Stomach (tissue), 4 donors: ENCODE measurements around the gene FOSL2.

Experiments used
- CTCF ChIP-seq, 7 experiments: fragments of 450-650 bp in 4 of 7; fragments of 200-600 bp in 3 of 7; sonication (generic) in 3 of 7; IDR thresholded peaks; one replicate each; pipeline ENCODE4 v1.5.1; 2016 to 2019; ENCODE audit warnings: antibody characterized with exemption in 7 of 7, control low read depth in 2 of 7, mild to moderate bottlenecking in 1 of 7
- EP300 ChIP-seq: sonication (generic); formaldehyde crosslinking; IDR thresholded peaks from one replicate; pipeline ENCODE4 v1.6.1; 2017; ENCODE audit warnings: antibody characterized with exemption
- POLR2A ChIP-seq, 4 donors: fragments of 450-650 bp; IDR thresholded peaks; one replicate each; pipeline ENCODE4 v1.6.1; 2016; ENCODE audit warnings: antibody characterized with exemption in 4 of 4, control low read depth in 2 of 4, mild to moderate bottlenecking in 1 of 4, moderate library complexity in 1 of 4
- POLR2AphosphoS5 ChIP-seq, 3 donors: sonication (generic); formaldehyde crosslinking; IDR thresholded peaks; one replicate each; pipeline ENCODE4 v1.6.1; 2016; ENCODE audit warnings: antibody characterized with exemption in 3 of 3

DNA sequence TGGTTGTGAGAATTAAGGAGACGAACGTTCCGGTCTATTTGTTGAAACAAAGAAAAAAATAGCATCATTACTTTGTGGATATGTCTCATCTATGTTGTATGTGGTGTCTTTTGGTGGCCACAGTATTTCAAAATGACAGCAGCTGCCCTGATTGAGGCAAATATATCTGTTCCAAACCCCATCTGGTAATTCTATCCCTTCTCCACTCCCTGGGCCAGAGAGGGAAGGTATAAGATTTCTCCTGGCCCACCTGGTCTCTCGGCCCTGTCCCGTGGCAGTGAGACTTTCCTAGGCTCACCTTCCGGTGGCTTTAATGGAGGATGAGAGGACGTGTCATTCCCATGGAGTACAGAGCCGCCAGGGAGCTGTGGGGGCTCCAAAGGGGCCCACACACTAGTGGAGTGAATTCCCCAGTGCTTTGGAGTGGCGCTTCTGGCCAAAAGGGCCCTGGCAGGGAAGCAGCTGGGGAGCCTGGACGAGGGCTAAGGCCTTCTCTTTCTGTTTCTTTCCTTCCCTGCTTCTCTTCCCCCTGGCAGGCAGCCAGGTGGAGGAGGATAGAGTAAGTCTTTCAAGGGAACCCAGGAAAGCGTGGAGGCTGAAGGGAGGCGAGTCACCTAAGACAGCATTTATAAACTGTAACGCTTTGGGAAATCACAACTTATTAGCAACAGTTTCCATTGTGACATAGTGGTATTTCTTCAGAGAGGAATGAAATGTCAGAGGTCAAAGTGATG lies 5.6 kb downstream of the FOSL2 start:
- TF ChIP-seq CTCF (IDR thresholded peaks at IDR 0.05) (no peak), POLR2A (IDR thresholded peaks at IDR 0.05) (no peak), POLR2AphosphoS5 (IDR thresholded peaks at IDR 0.05) (peak; percentile 29 to 60 (median 30)), EP300 (no peak)
